Type B pancreatic cell (in vitro differentiated cells): ENCODE measurements around the gene VAT1L. TPM values are rescaled to one million over a fixed set of nuclear protein-coding genes. Genes with fewer than 3 reads are reported as not detected.

Experiments
- DNase-seq: peaks from one replicate; pipeline ENCODE4 v3.0.0; 2021; ENCODE audit warnings: mixed read lengths; ENCODE audit not compliant: unreplicated experiment; ENCODE audit errors: extremely low spot score
- H3K27ac Mint-ChIP-seq: 2 replicates; pipeline ENCODE4 v1.8.0; 2021; ENCODE audit warnings: mild to moderate bottlenecking, mixed read lengths
- H3K27me3 Mint-ChIP-seq: 2 replicates; pipeline ENCODE4 v1.8.0; 2021; ENCODE audit warnings: mixed read lengths
- H3K36me3 Mint-ChIP-seq: 2 replicates; pipeline ENCODE4 v1.8.0; 2021; ENCODE audit warnings: mixed read lengths
- H3K4me1 Mint-ChIP-seq: one replicate; pipeline ENCODE4 v1.8.0; 2021; ENCODE audit warnings: mixed read lengths; ENCODE audit not compliant: unreplicated experiment
- H3K4me3 Mint-ChIP-seq: 2 replicates; pipeline ENCODE4 v1.8.0; 2021; ENCODE audit warnings: mild to moderate bottlenecking, mixed read lengths
- H3K9me3 Mint-ChIP-seq: 2 replicates; pipeline ENCODE4 v1.8.0; 2021; ENCODE audit warnings: mixed read lengths
- total RNA-seq: library from RNA; stranded (reverse); gene quantifications from 2 replicates; pipeline ENCODE4 v1.2.1, GENCODE V29; 2021; ENCODE audit warnings: low replicate concordance
- TF ChIP-seq, protein P1 (sequence below): fragments of 200-600 bp; sonication (generic); conservative IDR thresholded peaks from 2 replicates; pipeline ENCODE4 v1.5.0; 2021; ENCODE audit warnings: antibody characterized with exemption, mild to moderate bottlenecking

The VAT1L gene
- total RNA-seq, 1 donor from 2014 or later, result 12.4 TPM

- no peaks in the 10 kb centered on the region for H3K36me3 Mint-ChIP-seq
- TF ChIP-seq, protein P1, sequence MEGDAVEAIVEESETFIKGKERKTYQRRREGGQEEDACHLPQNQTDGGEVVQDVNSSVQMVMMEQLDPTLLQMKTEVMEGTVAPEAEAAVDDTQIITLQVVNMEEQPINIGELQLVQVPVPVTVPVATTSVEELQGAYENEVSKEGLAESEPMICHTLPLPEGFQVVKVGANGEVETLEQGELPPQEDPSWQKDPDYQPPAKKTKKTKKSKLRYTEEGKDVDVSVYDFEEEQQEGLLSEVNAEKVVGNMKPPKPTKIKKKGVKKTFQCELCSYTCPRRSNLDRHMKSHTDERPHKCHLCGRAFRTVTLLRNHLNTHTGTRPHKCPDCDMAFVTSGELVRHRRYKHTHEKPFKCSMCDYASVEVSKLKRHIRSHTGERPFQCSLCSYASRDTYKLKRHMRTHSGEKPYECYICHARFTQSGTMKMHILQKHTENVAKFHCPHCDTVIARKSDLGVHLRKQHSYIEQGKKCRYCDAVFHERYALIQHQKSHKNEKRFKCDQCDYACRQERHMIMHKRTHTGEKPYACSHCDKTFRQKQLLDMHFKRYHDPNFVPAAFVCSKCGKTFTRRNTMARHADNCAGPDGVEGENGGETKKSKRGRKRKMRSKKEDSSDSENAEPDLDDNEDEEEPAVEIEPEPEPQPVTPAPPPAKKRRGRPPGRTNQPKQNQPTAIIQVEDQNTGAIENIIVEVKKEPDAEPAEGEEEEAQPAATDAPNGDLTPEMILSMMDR, result no peak
- peaks cover 6% of the 10 kb centered on the region for H3K27me3 Mint-ChIP-seq
- peaks cover 11% of the 10 kb centered on the region for H3K4me1 Mint-ChIP-seq
- no peak overlapping the region for H3K4me3 Mint-ChIP-seq
- H3K9me3 Mint-ChIP-seq, result peaks cover 15% of the 10 kb centered on the region
- H3K27ac Mint-ChIP-seq, result no peak overlapping the region
- no peak for DNase-seq
Observed at GRCh38 chr16:77760800-77761199, 27.6 kb upstream of the VAT1L start.

- Mint-ChIP-seq H3K9me3 (peaks cover 12% of the 10 kb centered on the region), H3K36me3 (no peaks in the 10 kb centered on the region), H3K4me3 (no peak overlapping the region), H3K4me1 (peaks cover 11% of the 10 kb centered on the region), H3K27ac (no peak overlapping the region), H3K27me3 (peaks cover 4% of the 10 kb centered on the region)
- no peak for DNase-seq
- TF ChIP-seq, protein P1, result no peak
Observed at GRCh38 chr16:77761204-77761603, 27.2 kb upstream of the VAT1L start.

- Mint-ChIP-seq H3K27me3 (peaks cover 2% of the 10 kb centered on the region), H3K9me3 (peaks cover 10% of the 10 kb centered on the region)
- TF ChIP-seq, protein P1, result no peak
Observed at GRCh38 chr16:77762262-77762661, 26.1 kb upstream of the VAT1L start.

DNA sequence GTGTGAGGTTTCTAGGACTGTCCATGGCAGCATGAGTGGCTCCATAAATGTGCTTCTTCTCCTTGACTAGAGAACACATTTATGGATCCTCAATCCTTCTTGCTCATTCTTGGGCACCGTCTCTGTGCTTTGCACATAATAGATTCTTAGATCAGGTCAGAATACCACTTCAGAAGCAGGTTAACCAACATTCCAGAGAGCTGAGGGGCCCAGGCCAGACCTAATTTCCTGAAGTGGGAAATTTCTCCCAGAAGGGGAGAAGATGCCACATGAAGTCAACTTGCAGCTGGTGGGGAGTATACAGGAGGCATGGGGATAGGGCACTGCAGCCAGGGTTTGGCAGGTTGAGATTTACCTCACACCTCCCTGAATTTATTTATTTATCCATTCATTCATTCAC, 24.4 kb upstream of the VAT1L start:
- H3K9me3 Mint-ChIP-seq, result peaks cover 7% of the 10 kb centered on the region
- H3K4me3 Mint-ChIP-seq, result no peak overlapping the region
- H3K27me3 Mint-ChIP-seq, result no peaks in the 10 kb centered on the region
- no peak for DNase-seq
- no peaks in the 10 kb centered on the region for H3K36me3 Mint-ChIP-seq
- no peak overlapping the region for H3K27ac Mint-ChIP-seq
- peaks cover 11% of the 10 kb centered on the region for H3K4me1 Mint-ChIP-seq
- TF ChIP-seq, protein P1, result no peak

More at GRCh38 chr16:77762262-77762661, 26.1 kb upstream of the VAT1L start:
- H3K36me3 Mint-ChIP-seq, result no peaks in the 10 kb centered on the region
- no peak overlapping the region for H3K27ac Mint-ChIP-seq
- no peak overlapping the region for H3K4me3 Mint-ChIP-seq
- DNase-seq, result no peak
- H3K4me1 Mint-ChIP-seq, result peaks cover 11% of the 10 kb centered on the region

DNA sequence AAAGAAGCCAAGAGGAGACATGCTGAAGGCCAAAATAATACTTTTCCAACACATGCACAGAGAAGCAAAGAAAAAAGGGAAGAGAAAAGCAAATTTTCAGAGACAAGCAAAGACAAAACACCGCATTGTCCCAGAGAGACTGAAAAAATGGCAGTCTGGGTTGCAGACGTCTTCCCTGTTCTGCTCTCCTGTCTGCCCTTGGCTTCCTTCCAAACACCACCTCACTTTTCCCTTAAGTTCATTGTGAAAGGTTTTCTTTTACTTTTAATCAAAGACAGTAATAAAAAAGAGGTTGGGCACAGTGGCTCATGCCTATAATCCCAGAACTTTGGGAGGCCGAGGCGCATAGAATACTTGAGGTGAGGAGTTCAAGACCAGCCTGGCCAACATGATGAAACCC, 21.2 kb upstream of the VAT1L start:
- peaks cover 6% of the 10 kb centered on the region for H3K9me3 Mint-ChIP-seq
- H3K4me1 Mint-ChIP-seq, result peaks cover 7% of the 10 kb centered on the region

More for the DNA sequence above, 21.2 kb upstream of the VAT1L start:
- DNase-seq, result no peak
- TF ChIP-seq, protein P1, result no peak
- peaks cover 3% of the 10 kb centered on the region for H3K27me3 Mint-ChIP-seq
- H3K36me3 Mint-ChIP-seq, result no peaks in the 10 kb centered on the region
- H3K4me3 Mint-ChIP-seq, result no peak overlapping the region
- no peak overlapping the region for H3K27ac Mint-ChIP-seq
